ENCODE results near the gene GPANK1.

GPANK1 gene

DNA sequence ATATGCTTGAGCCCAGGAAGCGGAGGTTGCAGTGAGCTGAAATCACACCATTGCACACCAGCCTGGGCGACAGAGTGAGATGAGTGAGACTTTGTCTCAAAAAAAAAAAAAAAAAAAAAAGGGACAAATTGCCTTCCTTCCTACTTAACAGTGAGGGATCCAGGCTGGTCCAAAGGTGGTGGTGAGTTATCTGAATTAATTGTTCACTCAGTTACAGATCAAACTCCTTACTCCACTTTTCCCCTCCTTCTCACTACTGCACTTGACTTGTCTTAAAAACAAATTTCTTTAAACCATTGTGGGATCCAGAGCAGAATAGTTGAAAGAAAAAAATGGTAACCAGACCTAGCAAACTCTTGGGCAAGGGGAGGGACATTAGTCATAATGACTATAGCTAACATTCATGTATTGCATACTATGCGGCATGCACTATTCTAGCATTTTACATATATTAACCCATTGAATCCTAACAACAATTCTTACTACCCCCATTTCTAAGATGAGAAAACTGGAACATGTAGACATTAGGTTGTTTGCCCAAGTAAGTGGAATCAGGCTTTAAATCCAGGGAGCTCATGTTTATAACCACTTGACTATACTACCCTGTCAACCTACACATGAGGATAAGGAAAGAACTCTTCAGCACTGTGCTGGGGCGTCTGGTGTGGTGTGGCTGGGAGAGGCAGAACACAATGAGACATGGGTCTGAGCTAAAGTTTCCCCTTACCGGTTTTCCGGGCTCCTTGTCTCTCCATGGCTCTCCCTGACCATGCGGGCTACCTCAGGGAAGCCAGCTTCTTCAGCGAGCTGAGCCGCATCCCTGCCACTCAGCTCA lies 1.5 kb downstream of the GPANK1 start:
- no peak for DNase-seq (ENCODE audit: low read depth in 2 of 2)

DNA sequence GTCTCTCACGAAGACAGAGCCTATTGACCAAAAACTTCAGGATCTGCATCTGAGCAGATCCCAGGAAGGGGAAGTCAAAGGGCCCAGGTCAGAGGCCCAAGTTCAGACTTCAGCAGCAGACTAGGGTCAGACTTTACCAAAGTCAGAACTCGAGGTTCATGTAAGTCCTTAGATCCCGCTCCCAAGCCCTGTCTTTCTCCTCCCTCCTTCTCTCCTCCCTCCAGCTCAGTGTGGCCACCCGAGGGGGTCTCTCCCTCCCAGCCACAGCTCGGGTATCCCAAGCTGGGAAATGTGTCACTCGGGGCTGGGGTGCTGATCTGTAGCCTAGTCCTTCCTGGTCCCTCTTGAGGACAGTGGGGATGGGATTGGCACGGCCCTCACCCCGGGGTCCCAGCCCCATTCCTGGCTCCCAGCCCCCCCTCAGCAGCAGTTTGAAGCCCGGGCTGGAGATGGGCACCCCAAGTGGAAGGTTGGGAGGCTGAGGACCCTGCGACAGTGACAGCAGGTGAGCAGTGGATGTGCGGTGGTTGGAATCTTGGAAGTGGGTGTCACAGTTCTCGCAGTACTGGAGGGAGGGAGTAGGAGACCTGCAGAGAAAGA lies 2.6 kb downstream of the GPANK1 start:
- DNase-seq (ENCODE audit: low read depth in 2 of 2): no peak

DNA sequence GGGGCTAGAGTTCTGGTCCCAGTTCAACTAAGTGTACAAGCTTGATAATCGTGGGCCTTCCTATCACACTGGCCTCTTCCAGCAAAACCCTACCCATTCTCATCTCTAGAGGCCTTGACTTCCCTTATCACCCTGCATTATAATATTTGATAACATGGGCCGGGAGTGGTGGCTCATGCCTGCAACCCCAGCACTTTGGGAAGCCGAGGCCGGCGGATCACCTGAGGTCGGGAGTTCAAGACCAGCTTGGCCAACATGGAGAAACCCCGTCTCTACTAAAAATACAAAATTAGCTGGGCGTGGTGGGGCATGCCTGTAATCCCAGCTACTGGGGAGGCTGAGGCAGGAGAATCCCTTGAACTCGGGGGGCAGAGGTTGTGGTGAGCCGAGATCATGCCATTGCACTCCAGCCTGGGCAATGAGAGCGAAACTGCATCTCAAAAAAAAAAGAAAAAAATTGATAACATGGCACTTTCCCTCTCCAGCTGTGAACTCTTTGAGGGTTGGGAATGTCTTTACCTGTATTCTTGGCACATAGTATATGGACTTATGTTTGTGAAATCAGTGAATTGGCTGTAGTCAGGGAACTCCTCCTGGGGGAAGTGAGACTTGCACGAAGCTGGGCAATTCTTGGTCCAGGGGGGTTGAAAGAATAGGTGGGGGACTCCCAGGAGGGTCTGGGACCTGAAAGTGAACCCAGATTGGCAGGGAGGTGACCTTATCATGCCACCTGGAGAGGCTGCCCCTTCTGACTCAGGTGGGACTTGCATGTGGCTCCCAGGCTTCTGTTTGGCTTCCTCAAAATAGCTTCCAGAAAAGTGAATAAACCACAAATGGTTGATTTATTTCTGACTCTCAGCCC lies 3.3 kb downstream of the GPANK1 start:
- DNase-seq (ENCODE audit: low read depth in 2 of 2): no peak

DNA sequence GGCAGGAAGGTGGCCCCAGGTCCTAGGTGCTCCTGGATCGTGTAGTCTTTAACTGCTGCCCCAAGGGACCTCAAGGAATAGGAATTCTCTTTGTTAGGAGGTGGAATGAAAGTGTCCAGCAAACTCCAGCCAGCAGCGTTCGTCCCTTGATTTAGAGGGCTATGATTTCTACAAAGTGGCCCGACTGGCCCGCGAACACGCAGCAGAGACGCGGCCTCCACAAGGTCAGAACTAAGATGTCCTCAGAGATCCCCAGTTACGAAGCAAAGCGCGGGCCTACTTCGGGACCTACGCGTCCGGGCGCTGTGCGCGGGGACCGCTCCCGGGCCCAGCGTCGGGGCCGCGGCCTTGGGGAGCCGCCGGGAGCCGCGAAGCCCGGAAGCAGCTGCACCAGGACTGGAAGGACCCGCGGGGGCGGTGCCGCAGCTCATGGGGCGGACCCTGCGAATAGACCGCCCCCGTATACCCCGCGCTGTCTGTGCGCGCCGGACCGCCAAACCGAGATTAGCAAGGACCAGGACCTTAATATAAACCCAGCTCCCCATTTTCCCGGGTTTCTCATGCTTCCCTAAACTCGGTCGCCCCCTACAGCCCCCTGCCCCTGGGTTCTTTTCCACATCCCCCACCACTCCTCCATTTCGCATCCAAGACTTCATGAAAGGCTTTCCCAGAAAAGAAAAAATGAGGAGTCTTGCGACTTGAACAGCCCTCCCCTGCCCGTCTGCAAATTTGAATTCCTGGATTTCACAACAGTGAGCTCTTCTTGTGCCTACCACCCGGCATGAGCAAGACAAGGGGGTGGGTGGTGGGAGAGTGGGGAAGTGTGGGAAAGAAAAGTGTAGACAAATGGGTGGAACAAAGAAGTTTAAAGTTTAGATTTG lies 4.2 kb downstream of the GPANK1 start, which contains the start of gene C6orf47:
TSS of gene C6orf47 (minus strand) at position 398 of the 881 bp plus-strand sequence. CDS start 831 bp downstream, outside the sequence.
- peak; percentile 75 to 76 for DNase-seq (ENCODE audit: low read depth in 2 of 2)

DNA sequence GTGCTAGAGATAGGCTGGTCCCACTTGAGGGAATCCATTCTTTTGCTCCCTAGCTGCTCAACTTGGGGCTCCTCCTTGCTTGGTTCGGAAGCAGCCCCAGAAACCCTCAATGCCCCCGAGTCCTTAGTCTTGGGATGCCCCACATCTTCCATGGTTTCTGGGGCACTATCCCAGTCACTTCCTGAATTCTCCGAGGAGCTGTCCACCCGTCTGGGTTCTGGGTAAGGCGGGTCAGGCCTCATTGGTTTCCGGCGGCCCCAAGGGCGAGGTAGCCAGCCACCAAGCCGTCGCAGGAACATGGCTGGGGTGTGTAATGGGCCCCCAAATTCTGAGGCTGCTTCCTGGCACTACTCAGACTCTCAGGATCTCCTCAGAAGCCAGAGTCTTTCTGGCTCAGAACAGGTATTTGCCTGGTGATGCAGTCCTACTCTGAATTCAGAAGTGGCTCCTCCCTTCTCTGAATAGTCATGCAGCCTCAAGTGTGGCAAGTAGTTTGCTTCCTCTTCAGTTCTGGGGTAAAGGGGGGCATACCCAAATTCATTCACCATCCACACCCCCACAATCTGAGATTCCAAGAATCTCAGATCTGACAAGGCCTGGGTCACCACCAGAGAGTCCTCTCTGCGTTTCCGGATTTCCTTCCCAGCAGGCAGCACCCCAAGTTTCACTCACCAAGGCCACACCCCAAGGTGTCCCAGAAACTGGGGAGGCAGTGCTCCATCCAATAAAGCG lies 5.0 kb downstream of the GPANK1 start:
- DNase-seq (ENCODE audit: low read depth in 2 of 2): peak in 1 of 2 donors; percentile 20

DNA sequence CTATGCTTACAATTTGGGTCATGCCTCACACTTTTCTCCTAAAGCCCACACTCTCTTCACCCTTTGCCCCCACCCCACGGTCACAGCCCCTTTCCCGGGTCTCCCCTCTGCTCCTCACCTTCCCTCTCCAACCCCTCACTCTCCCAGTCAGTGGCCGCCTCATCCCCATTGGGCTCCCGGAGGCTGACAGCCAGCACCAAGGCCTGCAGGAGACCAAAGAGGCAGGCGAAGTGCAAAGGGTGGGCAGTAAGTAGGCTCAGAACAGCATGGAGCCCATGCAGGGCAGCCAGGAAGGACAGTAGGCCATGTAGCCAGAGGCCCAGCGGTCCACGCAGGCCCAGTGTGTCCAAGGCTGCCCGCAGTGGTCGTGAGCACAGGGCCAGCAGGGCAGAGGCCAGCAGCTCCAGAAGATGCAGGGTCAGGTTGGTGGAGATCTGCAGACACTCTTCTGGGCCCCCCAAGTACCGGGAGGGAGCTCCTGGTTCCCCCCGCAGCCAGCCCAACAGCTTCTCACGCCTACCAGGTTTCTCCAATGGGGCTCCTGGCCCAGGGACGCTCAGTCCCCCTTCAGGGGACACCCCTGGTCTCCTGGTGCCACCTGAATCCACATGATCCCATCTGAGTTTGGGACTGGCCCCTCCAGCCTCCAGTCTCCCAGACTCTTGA lies 5.7 kb downstream of the GPANK1 start:
- DNase-seq (ENCODE audit: low read depth in 2 of 2): no peak

DNA sequence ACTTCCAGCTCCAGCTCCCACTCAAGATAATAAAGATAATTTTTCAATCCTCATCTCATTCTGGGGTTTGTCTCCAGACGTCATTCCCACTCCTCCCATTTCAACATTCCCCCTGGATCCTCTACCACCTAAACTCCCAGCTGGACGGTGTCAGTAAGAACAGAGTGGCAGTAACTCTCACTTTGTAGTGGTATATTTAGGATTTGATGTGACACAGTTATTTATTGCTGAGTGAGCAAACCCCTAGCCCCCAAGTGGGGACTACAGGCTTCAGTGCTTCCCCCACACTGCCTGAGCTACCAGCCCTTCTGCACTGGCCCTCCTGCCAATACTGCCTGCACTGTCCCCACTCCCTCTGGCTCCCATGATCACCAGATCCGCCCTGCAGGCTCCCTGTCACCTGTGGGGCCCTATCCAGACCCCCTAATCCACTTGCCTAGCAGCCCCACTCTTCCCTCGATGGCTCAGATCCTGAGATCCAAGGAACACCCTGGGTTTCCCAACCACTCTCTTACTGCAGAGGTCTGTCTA lies 6.6 kb downstream of the GPANK1 start:
- DNase-seq (ENCODE audit: low read depth in 2 of 2): no peak

DNA sequence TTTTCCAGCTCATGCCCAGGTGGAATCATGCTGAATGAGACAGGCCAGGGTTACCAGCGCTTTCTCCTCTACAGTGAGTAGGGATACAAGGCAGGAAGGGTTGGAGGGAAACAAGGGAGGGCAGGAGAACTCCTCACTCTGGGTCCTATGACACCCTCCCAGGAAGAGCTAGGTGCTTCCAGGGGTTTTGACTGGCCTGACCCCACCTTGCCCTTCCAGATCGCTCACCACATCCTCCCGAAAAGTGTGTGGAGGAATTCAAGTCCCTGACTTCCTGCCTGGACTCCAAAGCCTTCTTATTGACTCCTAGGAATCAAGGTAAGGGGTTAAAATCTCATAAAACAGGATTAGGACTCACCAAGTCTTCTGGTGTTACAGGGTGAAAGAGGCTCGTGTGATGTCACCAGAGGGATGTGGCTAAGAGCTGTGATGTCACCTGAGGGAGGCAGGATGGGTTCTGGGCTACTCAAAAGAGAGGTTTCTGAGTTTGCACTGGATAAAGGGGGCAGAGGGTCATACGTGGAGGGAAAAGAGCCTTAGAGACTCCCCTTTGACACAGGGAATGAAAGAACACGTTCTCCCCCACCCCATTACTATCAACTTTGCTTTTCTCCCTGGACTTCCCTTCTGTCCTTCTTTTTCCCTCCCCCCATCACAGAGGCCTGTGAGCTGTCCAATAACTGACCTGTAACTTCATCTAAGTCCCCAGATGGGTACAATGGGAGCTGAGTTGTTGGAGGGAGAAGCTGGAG lies 7.2 kb downstream of the GPANK1 start:
- DNase-seq (ENCODE audit: low read depth in 2 of 2): no peak

DNA sequence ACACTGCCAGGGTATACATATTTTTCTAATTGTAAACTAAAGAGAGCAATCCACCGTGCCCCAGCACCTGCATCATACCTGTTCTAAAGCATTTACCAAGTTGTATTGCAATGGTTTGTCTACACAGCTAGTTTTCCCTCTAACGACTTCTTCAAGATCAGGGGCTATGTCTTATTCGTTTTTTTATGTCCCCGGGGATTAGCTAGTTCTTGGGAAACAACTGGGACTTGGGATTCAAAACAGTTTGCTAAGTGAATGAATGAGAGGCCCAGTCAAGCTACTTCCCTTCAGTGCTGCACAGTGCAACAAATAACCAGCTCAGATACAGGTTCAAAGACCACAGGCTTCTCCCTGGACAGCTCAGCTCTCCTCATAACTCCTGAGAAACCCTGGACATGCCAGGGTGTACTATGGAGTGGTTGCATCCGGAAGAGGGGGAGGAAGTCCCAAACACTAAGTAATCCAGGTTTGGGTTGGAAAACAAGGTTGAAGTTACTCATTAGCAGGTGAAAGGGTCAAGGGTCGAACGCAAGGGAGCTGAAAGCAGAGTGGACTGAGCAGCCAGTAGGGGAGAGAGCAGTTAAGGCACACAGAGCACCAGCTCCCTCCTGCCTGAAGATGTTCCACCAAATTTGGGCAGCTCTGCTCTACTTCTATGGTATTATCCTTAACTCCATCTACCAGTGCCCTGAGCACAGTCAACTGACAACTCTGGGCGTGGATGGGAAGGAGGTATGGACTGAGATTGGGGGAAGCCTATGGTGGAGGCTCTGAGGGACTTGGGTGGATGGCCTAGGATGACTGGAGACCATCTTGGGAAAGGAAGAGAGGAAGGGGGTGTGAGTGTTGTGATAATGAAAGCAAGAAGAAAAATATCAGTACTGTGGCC lies 9.2 kb downstream of the GPANK1 start, which contains the start of gene APOM:
TSS of gene APOM (plus strand) at position 546 of the 889 bp plus-strand sequence. CDS start at position 619, 73 bp downstream.
- DNase-seq (ENCODE audit: low read depth in 2 of 2): no peak

DNA sequence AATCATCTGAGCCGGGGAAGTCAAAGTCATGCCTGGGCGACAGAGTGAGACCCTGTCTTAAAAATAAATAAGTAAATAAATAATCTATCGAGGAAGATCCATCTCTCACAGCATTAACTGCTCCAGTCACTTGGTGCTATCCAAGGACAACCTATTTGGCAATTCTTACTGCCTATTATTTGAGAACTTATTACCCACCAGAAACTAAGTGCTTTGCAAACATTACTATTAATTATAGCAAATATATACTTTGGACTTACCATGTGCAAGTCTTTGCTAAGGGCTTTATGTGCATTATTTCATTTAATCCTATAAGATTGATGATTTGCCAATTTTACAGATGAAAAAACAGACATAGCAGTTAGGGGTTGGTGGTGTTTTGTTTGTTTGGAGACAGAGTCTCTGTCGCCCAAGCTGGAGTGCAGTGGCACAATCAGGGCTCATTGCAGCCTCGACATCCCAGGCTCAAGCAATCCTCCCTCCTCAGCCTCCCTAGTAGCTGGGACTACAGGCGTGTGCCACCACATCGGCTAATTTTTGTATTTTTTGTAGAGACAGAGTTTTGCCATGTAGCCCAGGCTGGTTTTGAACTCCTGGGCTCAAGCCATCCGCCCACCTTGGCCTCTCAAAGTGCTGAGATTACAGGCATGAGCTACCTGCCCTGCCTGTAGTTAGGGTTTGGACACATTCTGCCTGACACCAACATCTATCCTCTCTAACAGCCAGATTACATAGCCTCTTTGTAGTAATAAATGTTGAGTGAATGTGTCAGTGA lies 10.0 kb downstream of the GPANK1 start:
- DNase-seq (ENCODE audit: low read depth in 2 of 2): no peak

DNA sequence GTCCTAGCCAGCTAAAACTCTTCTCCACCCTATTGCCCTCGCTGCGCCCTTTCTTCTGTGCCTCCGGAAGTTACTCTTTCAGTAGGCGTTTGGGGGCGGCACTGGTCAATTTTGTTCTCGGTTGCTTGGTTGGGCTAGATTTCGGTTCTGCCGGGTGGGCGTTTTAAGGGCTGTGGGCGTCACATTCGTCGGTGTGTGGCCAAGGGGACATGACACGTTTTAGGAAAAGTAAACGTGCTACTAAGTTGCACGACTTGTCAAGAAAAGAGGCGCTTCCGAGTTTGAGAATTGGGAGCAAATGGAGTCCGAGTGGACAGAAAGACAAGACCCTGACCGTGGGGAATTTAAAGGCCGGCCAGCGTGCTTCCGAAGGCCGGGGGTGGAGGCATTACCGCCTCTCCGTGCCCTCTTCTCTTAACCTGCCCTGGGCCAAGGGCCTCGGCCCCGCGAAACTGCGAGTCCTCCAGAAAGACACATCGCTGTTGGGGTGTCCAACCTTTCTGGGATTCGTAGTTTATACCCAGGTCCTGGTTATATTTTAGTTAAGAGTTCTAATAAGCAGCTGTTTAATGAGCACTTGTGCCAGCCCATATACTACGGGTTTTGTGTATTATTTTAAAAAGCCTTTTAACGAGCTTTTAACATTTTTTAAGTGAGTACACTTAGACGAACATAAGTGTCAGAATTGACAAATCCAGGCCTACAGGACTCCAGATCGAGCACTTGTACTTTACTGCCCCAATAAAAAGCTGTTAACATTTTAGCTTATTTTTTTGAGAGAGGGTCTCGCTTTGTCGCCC lies 11.7 kb downstream of the GPANK1 start:
- peak; percentile 81 to 82 for DNase-seq (ENCODE audit: low read depth in 2 of 2)

DNA sequence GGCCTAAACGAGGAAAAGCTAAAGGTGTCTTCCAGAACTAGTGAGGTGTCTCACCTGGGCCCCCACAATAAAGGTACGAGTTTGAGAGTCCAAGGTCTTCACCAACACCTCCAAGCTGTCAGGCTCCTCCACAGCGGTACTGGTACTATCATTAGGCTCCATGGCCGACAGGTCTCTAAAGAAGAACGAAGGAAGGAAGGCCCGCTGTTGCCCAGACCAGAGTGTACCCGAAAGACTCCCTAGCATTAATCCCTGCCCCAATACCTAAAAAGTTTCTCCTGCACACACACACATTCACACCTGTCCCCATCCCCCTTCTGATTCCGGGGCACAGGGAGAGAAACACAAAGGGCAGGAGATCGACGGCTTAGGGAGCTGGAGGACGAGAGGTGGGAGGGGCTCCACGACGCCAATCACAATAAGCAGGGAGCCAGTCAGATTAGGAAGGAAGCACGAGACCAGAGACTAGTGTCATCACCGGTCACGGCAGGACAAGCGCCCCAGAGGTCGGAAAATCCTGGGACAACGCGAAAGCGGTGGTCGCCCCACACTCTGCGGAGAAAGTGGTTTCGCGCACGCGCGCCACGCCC lies 13.1 kb downstream of the GPANK1 start:
- peak in 1 of 2 donors; percentile 63 for DNase-seq (ENCODE audit: low read depth in 2 of 2)

DNA sequence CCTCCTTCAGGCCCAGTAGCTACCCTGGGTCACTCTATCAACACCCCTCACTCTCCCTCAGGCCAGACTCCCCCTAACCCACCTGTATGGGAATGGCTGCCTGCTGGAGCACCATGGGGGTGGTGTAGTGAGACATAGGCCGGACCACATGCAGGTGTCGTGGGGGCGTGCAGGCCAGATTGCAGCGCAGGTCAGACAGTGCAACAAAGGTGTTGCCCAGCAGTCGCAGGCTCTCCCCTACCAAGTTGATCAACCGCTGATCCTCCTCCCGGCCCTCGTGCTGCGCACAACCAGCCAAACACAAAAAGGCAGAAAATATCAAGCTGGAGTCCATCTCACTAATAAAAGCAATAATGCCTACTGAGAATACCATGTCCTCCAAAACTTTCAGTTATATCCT lies 19.5 kb downstream of the GPANK1 start:
- no peak for DNase-seq (ENCODE audit: low read depth in 2 of 2)

DNA sequence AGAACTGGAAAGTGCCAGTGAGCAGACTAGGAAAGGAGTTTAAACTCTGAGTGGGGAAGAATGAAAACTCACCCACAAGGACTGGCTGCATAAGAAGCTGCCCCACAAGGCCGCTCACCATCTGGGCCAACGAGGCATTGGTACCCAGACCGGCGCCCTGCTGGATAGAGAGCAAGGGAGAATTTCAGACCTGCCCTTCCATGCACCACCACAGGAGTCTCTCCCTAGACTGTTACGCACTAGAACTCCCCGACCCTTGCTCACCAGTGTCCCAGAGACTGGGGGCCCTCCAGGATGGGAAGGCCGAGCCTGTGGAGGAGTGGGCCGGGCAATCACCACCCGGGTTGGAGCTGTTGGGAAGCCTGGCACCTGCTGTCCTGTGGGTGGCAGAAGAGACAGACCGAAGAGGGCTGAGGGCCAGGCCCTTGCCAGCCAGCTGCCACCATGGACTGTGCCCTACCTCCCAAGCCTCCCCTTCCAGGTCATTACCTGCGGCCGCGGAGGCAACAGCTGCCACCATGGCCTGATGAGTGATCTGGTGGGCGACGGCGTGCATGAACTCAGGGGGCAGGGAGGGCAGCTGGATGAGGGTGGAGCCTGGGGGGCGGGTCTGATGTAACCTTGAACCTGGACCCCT lies 20.9 kb downstream of the GPANK1 start:
- DNase-seq (ENCODE audit: low read depth in 2 of 2): no peak

DNA sequence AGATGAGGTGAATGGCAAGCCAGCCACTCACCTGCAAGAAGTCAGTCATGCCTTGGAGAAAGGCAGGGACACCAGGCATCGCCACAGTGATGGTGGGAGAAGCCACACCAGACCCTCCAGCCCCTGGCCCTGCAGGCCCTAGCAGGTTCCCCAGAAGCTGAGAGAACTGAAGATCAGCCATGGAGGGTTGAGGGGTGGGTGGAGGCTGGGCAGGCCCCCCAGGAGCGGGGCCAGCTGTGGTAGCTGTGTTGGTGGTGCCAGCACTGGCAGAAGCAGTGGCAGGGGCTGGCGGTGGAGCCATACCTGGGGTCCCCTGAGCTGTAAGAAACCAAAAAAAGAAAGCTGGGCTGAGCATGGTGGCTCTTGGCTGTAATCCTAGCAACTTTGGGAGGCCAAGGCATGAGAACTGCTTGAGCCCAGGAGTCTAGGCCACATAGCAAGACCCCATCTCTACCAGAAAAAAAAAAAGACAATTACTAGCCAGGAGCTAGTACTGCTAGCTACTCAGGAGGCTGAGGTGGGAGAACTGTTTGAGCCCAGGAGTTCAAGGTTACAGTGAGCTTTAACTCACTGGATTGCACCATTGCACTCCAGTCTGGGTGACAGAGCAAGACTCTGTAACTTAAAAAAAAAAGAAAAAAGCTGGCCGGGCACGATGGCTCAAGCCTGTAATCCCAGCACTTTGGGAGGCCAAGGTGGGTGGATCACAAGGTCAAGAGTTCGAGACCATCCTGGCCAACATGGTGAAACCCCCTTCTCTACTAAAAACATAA lies 21.8 kb downstream of the GPANK1 start:
- no peak for DNase-seq (ENCODE audit: low read depth in 2 of 2)
